Stimulated activated CD4-positive, alpha-beta T cell treated with anti-CD3 and anti-CD28 coated beads, Interleukin-2, amount 100 ng/mL, for 4 hours (primary cell): ENCODE results near the gene GLIPR1L2.
"Not testable (repeated sequence)": the region's sequence is repeated elsewhere in the genome, so short reads cannot be mapped to it uniquely, and the experiment has no call there.

Experiments used
- DNase-seq: peaks from one replicate; pipeline ENCODE4 v3.0.0-alpha.2; 2020; ENCODE audit warnings: low read depth

The GLIPR1L2 gene

DNA sequence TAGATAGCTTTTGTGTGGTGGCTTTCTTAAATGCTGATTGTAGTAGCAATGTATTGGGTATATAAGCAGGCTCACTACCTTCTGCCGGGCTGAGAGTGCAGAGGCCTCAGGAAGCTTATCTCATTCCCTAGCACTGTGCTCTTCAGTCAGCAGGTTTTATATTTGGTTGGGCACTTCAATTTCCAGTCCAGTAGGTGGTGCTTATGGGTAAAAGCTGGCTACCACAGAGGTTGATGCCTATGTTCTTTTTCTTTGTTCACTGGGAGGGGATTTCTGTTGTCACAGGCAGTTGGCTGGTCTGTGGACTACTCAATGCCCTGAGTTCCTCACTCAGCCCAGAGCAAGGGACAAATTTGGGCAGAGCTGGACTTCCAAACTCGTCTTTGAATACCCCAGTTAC is 46.7 kb downstream of the GLIPR1L2 start:
- no peak for DNase-seq

DNA sequence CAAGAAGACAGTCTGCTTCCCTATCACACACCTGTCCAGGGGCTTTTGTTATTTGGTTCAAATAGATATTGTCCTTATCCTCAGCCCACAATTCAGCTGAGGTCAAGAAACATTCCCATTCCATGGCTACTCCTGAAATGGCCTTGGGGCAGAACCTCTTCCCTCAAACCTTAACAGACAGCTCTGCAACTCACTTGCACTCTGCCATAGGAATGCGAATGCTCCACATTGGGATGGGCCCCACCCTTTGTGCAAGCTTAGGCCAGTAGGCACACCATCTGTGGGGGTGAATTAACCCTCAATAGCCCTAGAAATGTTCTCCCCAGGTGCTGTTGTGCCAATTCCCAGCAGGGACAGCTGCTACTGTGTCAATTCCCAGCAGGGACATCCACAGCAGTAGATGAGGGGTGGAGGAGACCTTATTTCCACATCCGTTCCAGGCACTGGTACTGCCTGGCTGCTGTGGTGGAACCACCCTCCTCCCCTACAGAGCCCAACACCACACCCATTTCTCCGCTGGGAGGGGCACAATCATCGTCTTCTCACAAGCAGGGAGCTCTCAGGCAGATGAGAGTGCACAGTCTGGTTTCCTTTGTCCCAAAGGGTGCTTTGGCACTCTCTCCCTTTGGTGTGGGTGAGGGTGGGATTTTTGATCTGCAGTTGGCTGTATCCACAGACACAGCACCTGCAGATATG is 47.3 kb downstream of the GLIPR1L2 start:
- DNase-seq, result no peak

DNA sequence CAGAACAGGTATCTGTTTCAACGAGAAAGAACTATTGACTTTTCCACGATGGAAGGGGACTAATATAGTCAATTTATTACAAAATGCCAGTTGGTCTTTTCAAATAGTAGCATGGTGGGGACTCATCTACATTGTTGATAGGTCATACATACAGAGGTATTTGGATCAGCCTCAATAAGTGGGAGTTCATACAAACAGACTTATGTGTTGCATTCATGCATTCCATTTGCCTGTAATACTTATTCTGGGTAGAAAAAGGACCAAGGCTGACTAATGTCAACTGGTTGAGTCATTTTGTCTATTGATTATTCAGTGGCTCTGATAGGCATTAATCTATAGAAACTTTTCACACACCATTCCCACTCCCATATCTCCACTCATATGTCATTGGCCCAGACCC is 48.2 kb downstream of the GLIPR1L2 start:
- DNase-seq, result no peak

DNA sequence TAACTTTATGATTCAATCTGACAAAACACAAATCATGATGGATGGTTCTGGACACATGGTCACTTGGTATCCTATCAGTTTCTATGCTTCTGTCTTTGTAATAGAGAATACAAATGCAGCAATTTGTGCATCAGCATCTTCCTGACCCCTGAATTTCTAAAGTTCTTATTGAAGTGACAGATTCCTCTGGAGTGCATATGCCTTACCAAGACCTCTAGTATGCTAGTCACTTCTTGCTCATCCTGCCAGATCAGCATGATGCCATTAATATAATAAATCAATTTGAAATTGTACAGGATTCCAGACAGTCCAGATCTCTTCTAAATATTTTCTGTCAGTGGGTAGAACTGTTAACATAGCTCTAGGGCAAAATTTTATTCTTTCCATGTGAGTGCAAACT is 49.0 kb downstream of the GLIPR1L2 start:
- DNase-seq, result no peak

GRCh38 chr12:75441687-75442449 is 51.0 kb downstream of the GLIPR1L2 start:
- not testable (repeated sequence) for DNase-seq

GRCh38 chr12:75442454-75442853 is 51.6 kb downstream of the GLIPR1L2 start:
- not testable (repeated sequence) for DNase-seq

DNA sequence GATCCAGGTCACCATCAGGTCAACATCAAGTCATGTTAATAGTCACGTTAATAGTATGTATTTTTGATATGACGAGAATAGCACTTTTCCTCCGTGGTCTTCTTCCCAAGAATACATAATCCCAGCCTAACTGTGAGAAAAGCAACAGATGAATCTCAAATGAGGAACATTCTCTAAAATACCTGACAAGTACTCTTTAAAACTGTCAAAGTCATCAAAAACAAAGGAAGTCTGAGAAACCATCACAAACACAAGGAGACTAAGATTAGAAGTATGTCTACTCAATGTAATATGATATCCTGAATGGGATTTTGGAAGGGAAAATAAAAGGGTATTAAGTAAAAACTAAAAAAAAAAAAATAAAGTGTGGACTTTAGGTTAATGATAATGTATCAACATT is 52.8 kb downstream of the GLIPR1L2 start:
- no peak for DNase-seq

GRCh38 chr12:75444429-75445136 is 53.7 kb downstream of the GLIPR1L2 start:
- DNase-seq, result no peak

- not testable (repeated sequence) for DNase-seq
Measured at GRCh38 chr12:75445137-75445507, 54.2 kb downstream of the GLIPR1L2 start.

- no peak for DNase-seq
Measured at GRCh38 chr12:75446857-75447256, 56.0 kb downstream of the GLIPR1L2 start.

GRCh38 chr12:75447691-75448393 is 57.0 kb downstream of the GLIPR1L2 start:
- no peak for DNase-seq

- DNase-seq, result no peak
Measured at GRCh38 chr12:75452675-75453330, 61.9 kb downstream of the GLIPR1L2 start.

DNA sequence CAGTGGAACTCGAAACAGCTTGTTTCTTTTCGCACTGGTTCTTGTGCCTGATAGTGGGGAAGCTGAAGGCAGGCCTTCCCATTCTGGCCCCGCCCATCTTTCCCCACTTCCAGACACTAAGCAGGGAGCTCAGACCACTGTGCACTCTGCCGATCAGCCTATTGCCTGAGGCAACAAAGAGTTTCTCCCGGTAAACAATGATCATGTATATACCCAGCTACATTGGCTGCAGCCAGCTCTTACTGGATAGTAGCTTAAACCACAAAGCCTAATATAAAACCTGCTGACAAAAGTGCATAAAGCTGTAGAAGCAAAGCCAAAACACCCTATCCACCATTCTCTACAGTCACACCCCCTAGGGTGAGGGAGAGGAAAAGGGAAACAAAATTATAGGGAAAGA is 65.0 kb downstream of the GLIPR1L2 start:
- no peak for DNase-seq

- no peak for DNase-seq
Measured at GRCh38 chr12:75457191-75457590, 66.3 kb downstream of the GLIPR1L2 start.

GRCh38 chr12:75457866-75458265 is 67.0 kb downstream of the GLIPR1L2 start:
- not testable (repeated sequence) for DNase-seq

GRCh38 chr12:75459755-75460154 is 68.9 kb downstream of the GLIPR1L2 start:
- DNase-seq, result no peak

DNA sequence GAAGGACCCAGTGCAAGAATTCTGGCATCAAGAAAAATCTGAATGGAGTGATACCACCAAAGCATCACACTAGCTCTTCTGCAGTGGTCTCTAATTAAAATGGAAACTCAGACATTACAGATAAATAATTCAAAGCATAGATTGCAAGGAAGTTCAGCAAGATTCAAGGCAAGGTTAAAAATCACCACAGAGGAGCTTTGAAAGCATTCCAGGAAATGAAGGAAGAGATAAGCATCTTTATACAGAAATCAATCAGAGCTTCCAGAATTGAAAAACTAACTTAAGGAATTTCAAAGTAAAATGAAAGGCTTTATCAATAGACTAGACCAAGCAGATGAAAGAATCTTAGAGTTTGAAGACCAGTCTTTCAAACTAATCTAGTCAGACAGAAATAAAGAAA is 69.3 kb downstream of the GLIPR1L2 start:
- DNase-seq, result no peak

- DNase-seq, result no peak
Measured at GRCh38 chr12:75471902-75472890, 81.3 kb downstream of the GLIPR1L2 start.

GRCh38 chr12:75474116-75474515 is 83.2 kb downstream of the GLIPR1L2 start:
- no peak for DNase-seq

DNA sequence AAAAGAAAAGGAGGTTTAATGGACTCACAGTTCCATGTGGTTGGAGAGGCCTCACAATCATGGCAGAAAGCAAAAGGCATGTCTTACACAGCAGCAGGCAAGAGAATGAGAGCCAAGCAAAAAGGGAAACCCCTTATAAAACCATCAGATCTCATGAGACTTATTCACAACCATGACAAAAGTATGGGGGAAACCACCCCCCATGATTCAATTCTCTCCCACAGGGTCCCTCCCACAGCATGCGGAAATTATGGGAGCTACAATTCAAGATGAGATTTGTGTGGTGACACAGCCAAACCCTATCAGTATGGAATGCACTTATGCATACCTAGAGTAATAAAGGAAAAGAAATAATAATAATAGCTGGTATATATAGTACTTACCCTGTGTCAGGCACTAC is 85.2 kb downstream of the GLIPR1L2 start:
- DNase-seq, result no peak

GRCh38 chr12:75477137-75477536 is 86.2 kb downstream of the GLIPR1L2 start:
- no peak for DNase-seq
